Measurements from ENCODE around the gene ZC3H11A. TPM values are rescaled to one million over a fixed set of nuclear protein-coding genes. Genes with fewer than 3 reads are reported as not detected.

ZC3H11A gene
- total and polyA plus RNA-seq, 2 of the 13 experiments (the other 11 are each of a cell fraction or from before 2014, with no cell fraction given), result 56.9 to 59.7 TPM

GRCh38 chr1:203795441-203796235 is at the start of gene ZC3H11A, which contains the start of gene ZBED6 (continued):
- TF ChIP-seq ZNF512 (CRISPR knock-in tag; IDR thresholded peaks at IDR 0.05), result no peak
- no peak for TF ChIP-seq CENPT (CRISPR knock-in tag; IDR thresholded peaks at IDR 0.05; ENCODE audit: low read depth)
- TF ChIP-seq AGO2 (optimal IDR thresholded peaks at IDR 0.05; ENCODE audit: low read depth, low read length), result no peak
- no peak for TF ChIP-seq ATF7-NPFF (CRISPR knock-in tag; IDR thresholded peaks at IDR 0.05; ENCODE audit: low read depth)
- TF ChIP-seq TARDBP (CRISPR knock-in tag; IDR thresholded peaks at IDR 0.05), result peak; percentile 43; the same call in 1 of the 2 replicates
- TF ChIP-seq NPAS2 (CRISPR knock-in tag; IDR thresholded peaks at IDR 0.05; ENCODE audit: borderline replicate concordance), result no peak
- no peak for TF ChIP-seq MBNL3 (CRISPR knock-in tag; conservative IDR thresholded peaks at IDR 0.05)
- TF ChIP-seq ZSCAN20 (CRISPR knock-in tag; IDR thresholded peaks at IDR 0.05; ENCODE audit: borderline replicate concordance), result peak; percentile 74; the same call in 1 of the 2 replicates
- no peak for TF ChIP-seq CSRNP1 (CRISPR knock-in tag; IDR thresholded peaks at IDR 0.05)
- no peak for TF ChIP-seq ZNF652 (CRISPR knock-in tag; IDR thresholded peaks at IDR 0.05; ENCODE audit: borderline replicate concordance, low read depth)
- no peak for TF ChIP-seq ZSCAN22 (CRISPR knock-in tag; IDR thresholded peaks at IDR 0.05)
- peak; percentile 61 to 84 for TF ChIP-seq NR2F1 (CRISPR knock-in tag; IDR thresholded peaks at IDR 0.05)
- TF ChIP-seq AGO1 (IDR thresholded peaks at IDR 0.05; ENCODE audit: low read depth, low read length, poor library complexity, severe bottlenecking), result no peak
- TF ChIP-seq ZNF609 (CRISPR knock-in tag; IDR thresholded peaks at IDR 0.05; ENCODE audit: borderline replicate concordance), result no peak
- TF ChIP-seq ZNF660 (CRISPR knock-in tag; IDR thresholded peaks at IDR 0.05; ENCODE audit: borderline replicate concordance, low read depth), result no peak
- TF ChIP-seq FOXA1 (IDR thresholded peaks at IDR 0.05), result no peak
- no peak for TF ChIP-seq FOXA1 (CRISPR knock-in tag; IDR thresholded peaks at IDR 0.05)
- no peak for TF ChIP-seq CENPX (CRISPR knock-in tag; IDR thresholded peaks at IDR 0.05)
- peak; percentile 80; the same call in 1 of the 2 replicates for TF ChIP-seq CBFB (CRISPR knock-in tag; IDR thresholded peaks at IDR 0.05)
- TF ChIP-seq MEIS1 (CRISPR knock-in tag; IDR thresholded peaks at IDR 0.05; ENCODE audit: borderline replicate concordance), result no peak
- peak; percentile 79 for TF ChIP-seq CREB1 (IDR thresholded peaks at IDR 0.05)
- TF ChIP-seq CREB1 (CRISPR knock-in tag; IDR thresholded peaks at IDR 0.05), result peak; percentile 90
